Prostate gland (tissue), 2 donors: Measurements from ENCODE around the gene TOB2.

Source experiments
- POLR2A ChIP-seq: fragments of 450-650 bp; IDR thresholded peaks from one replicate; pipeline ENCODE4 v1.6.1; 2016; ENCODE audit warnings: antibody characterized with exemption, mild to moderate bottlenecking
- TF ChIP-seq, protein P1 (sequence below), 4 experiments: fragments of 200-600 bp in 2 of 4; fragments of 450-650 bp in 2 of 4; sonication (generic) in 2 of 4; IDR thresholded peaks; 1 replicate in 3 of 4; 2 replicates in 1 of 4; pipeline ENCODE4 v1.5.1; 2016 to 2019; ENCODE audit warnings: antibody characterized with exemption in 4 of 4, mild to moderate bottlenecking in 2 of 4, moderate library complexity in 2 of 4

DNA sequence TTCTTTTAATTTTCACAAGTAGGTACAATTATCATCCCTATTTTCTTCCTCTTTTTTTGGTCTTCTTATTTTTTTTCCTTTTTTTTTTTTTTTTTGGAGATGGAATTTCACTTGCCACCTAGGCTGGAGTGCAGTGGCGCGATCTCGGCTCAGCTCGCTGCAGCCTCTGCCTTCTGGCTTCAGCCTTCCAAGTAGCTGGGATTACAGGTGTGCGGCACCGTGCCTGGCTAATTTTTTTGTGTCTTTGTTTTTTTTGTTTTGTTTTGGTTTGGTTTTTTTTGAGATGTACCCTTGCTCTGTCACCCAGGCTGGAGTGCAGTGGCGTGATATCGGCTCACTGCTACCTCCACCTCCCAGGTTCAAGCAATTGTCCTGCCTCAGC is 16.7 kb downstream of the TOB2 start:
- TF ChIP-seq, protein P1, sequence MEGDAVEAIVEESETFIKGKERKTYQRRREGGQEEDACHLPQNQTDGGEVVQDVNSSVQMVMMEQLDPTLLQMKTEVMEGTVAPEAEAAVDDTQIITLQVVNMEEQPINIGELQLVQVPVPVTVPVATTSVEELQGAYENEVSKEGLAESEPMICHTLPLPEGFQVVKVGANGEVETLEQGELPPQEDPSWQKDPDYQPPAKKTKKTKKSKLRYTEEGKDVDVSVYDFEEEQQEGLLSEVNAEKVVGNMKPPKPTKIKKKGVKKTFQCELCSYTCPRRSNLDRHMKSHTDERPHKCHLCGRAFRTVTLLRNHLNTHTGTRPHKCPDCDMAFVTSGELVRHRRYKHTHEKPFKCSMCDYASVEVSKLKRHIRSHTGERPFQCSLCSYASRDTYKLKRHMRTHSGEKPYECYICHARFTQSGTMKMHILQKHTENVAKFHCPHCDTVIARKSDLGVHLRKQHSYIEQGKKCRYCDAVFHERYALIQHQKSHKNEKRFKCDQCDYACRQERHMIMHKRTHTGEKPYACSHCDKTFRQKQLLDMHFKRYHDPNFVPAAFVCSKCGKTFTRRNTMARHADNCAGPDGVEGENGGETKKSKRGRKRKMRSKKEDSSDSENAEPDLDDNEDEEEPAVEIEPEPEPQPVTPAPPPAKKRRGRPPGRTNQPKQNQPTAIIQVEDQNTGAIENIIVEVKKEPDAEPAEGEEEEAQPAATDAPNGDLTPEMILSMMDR (IDR thresholded peaks at IDR 0.05) = no peak
- TF ChIP-seq POLR2A = no peak
